ENCODE results near the gene EXOC3L2.
A peak's percentile ranks its signal among the peaks of the same experiment; 100 is the strongest.
"Not testable (repeated sequence)": the region's sequence is repeated elsewhere in the genome, so short reads cannot be mapped to it uniquely, and the experiment has no call there.

The EXOC3L2 gene

GRCh38 chr19:45254044-45254531, 8.9 kb upstream of the EXOC3L2 start:
- DNase-seq = no peak

GRCh38 chr19:45253396-45254027, 8.3 kb upstream of the EXOC3L2 start:
- DNase-seq = no peak

GRCh38 chr19:45251452-45252354, 6.5 kb upstream of the EXOC3L2 start:
- DNase-seq = no peak

- peak; percentile 45 to 52 for DNase-seq
Observed at GRCh38 chr19:45250832-45251451, 5.7 kb upstream of the EXOC3L2 start, which contains the start of gene MARK4. MARK4 (plus strand) TSS chr19:45251271; CDS start chr19:45251589, 318 bp downstream.

GRCh38 chr19:45250216-45250831, 5.1 kb upstream of the EXOC3L2 start:
- DNase-seq = no peak

GRCh38 chr19:45249261-45250033, 4.2 kb upstream of the EXOC3L2 start:
- no peak for DNase-seq

- no peak for DNase-seq
Observed at GRCh38 chr19:45247136-45247535, 1.9 kb upstream of the EXOC3L2 start.

- no peak for DNase-seq
Observed at GRCh38 chr19:45245826-45246225, 619 bp upstream of the EXOC3L2 start.

GRCh38 chr19:45244133-45244794, 943 bp downstream of the EXOC3L2 start:
- DNase-seq = no peak

- DNase-seq = no peak
Observed at GRCh38 chr19:45243144-45243732, 2.0 kb downstream of the EXOC3L2 start.

GRCh38 chr19:45238556-45238955, 6.7 kb downstream of the EXOC3L2 start:
- no peak for DNase-seq

- DNase-seq = no peak
Observed at GRCh38 chr19:45235485-45235884, 9.7 kb downstream of the EXOC3L2 start.

- no peak for DNase-seq
Observed at GRCh38 chr19:45234089-45234869, 10.9 kb downstream of the EXOC3L2 start.

- DNase-seq = no peak
Observed at GRCh38 chr19:45231891-45232290, 13.3 kb downstream of the EXOC3L2 start.

GRCh38 chr19:45229056-45229455, 16.2 kb downstream of the EXOC3L2 start:
- DNase-seq = not testable (repeated sequence)

GRCh38 chr19:45224645-45225044, 20.6 kb downstream of the EXOC3L2 start:
- no peak for DNase-seq

GRCh38 chr19:45223879-45224278, 21.3 kb downstream of the EXOC3L2 start:
- no peak for DNase-seq

- DNase-seq = no peak
Observed at GRCh38 chr19:45222724-45223123, 22.5 kb downstream of the EXOC3L2 start.

- no peak for DNase-seq
Observed at GRCh38 chr19:45218911-45219743, 26.1 kb downstream of the EXOC3L2 start.

All from AML-193 (cell line).